GM18868 (cell line): ENCODE results near the gene PAPPA.

Experiments
- ATAC-seq: cut with Tn5 transposase; IDR thresholded peaks from one replicate; pipeline ENCODE4 v1.9.1; 2021; ENCODE audit warnings: mild to moderate bottlenecking, moderate library complexity; ENCODE audit not compliant: unreplicated experiment

The PAPPA gene

GRCh38 chr9:116151199-116151598, 2.4 kb upstream of the PAPPA start:
- ATAC-seq = no peak

GRCh38 chr9:116151966-116152381, 1.6 kb upstream of the PAPPA start:
- no peak for ATAC-seq

- ATAC-seq = no peak
Observed at GRCh38 chr9:116152390-116152789, 1.2 kb upstream of the PAPPA start.

- no peak for ATAC-seq
Observed at GRCh38 chr9:116152941-116153764, 438 bp upstream of the PAPPA start.

DNA sequence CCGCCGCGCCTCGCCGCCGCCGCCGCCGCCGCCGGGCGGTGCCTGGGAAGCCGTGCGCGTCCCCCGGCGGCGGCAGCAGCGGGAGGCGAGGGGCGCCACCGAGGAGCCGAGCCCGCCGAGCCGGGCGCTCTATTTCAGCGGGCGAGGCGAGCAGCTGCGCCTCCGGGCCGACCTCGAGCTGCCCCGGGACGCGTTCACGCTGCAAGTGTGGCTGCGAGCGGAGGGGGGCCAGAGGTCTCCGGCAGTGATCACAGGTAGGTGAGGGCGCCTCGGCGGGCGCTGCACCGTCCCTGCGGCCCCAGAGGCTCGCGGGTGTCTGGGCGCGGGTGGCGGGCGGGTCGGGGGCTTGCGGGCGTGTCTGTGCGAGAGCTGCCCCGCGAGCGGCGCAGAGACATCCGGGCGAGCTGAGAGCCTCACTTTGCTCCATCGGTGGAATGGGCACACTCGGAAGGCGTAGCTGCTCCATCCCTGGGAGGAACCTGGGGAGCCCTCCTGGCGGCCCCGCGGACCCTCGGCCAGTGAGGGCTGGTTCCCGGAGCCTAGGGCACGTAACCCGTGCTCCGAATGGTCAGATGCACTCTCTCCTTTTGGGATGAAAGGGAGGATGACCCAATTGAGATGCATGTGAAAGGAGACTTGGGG, 864 bp downstream of the PAPPA start:
- ATAC-seq = no peak

- ATAC-seq = peak; percentile 46
Observed at GRCh38 chr9:116154976-116155697, 1.5 kb downstream of the PAPPA start.

DNA sequence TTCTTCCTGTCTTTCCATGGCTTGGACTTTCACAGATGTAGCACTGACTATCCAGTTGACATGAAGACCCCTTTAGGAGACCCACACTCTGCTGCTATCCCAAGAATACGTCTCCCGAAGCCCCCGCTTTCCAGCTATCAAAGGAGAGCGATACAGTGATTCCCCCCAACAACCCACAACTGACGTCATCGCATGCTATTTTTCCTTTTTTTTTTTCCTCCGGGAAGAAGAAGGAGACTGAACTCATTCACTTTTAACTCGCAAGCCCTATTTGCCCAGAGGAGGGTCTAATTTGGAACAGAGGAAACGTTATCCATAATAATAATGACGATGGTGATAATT, 2.1 kb downstream of the PAPPA start:
- ATAC-seq = no peak

GRCh38 chr9:116156621-116157314, 3.2 kb downstream of the PAPPA start:
- ATAC-seq = no peak

DNA sequence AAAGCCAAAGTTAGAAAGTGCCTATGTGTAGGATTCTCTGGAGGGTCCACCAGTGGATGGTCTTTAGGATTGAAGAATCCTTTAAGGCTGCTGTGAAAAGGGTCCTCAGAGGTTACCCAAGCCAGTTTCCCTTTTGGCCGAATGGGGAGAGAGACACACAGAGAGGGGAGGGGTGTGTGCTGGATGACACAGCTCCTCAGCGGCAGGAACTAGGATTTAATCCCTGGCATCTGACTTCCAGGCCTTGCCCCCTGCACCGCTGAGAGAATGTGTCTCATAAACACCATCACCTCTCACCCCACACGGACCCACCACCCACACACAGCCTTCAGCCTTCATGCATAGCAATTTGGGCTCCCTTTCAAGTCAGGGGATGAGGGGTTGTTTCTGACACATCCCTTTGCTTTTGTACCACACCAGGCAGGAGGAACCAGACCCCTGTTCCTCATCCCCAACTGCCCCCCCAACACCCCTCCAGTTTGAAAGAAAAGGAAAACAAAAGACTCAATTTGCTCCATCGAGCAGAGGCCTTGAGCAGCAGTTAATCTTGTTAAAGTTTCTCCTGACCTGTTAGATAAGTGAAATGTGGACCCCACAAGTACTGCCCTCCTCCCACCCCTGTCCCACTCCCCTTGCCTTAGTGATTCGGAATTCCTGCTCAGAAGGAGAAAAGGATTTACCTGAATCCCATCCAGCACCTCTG, 4.0 kb downstream of the PAPPA start:
- ATAC-seq = no peak

GRCh38 chr9:116160676-116161571, 7.3 kb downstream of the PAPPA start:
- no peak for ATAC-seq

- ATAC-seq = no peak
Observed at GRCh38 chr9:116162241-116162781, 8.7 kb downstream of the PAPPA start.

DNA sequence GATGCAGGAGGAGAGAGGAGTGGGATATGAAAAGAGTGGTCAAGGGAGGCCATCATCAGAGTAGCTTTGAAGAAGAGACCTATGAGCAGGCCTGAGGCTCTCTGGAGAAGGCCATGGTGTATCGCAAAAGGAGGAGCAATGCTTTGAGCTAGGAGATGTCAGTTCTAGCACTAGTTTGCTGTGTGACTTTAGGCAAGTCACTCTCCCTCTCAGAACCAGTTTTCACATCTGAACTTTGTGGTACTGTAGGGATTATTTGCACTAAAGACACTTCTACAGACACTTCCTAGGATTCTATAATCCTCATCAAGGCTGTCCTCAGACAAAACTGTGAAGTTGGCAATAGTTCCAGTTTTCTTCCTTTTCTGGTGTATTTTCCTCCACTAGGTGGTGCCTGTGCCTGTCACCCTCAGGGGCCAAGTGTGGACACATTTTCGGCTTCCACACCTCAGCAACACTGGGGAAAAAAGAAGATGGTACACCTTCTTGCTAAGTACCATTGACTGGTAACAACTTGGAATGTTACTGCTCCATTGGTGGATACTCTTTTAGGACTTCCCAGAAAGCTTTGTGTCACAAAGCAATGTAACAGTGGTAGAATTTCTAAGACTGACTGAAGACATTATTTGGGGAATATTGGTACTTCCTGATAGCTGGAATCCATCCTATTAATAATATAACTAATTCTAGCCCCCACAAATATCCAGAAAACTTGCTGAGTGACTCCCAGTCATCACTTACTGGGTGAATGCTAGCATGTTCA, 9.9 kb downstream of the PAPPA start:
- ATAC-seq = no peak

GRCh38 chr9:116165912-116166311, 12.3 kb downstream of the PAPPA start:
- ATAC-seq = no peak

DNA sequence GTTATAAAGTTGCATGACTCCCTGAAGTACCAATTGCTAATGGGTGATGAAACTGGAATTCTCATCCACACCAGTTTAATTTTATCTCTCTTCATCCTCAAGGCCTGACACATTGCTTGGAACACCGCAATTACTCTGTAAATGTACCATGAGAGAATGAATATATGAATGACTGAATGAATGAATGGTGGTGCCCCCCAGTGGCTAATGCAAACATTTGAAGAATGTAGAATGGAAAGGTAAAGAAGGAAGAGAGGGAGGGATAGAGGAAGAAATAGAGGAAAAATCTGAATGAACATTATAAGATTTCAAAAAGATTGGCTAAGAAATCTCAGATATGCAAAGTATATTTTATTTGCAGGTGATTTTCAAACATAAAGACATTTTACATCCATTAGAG, 13.1 kb downstream of the PAPPA start:
- ATAC-seq = no peak

- no peak for ATAC-seq
Observed at GRCh38 chr9:116168231-116168630, 14.6 kb downstream of the PAPPA start.

GRCh38 chr9:116172216-116172615, 18.6 kb downstream of the PAPPA start:
- no peak for ATAC-seq

GRCh38 chr9:116174347-116174746, 20.8 kb downstream of the PAPPA start:
- ATAC-seq = no peak

DNA sequence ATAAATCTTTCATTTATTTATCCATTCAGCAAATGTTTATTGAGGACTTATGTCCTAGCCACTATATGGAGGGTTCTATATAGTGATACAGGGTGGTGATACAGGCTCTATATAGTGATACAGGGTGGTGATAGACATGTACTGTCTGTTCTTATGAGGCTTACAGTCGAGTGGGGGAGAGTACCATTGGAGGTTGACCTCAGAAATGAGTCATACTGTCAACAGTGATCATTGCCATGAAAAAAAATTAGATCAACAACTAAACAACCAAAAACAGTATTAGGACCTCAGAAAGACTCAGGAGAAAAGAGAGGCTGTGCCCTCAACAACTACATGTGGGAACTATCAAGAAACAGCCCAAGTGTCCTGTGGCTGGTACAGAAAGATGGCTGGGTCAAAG, 22.0 kb downstream of the PAPPA start:
- ATAC-seq = no peak
